CD4-positive, CD25-positive, alpha-beta regulatory T cell (primary cell): ENCODE data around the gene ZNF821. TPM values are rescaled to one million over a fixed set of nuclear protein-coding genes. Genes with fewer than 3 reads are reported as not detected.

Experiments
- ATAC-seq, 2 donors: fragments of 150-1000 bp; cut with Tn5 transposase; one replicate each; pipeline ENCODE4 v1.10.0; 2021; ENCODE audit warnings: low read depth in 2 of 2, moderate number of reproducible peaks in 2 of 2, moderate library complexity in 1 of 2
- DNase-seq, 3 donors: peaks; one replicate each; pipeline versions ENCODE4 v3.0.0 to v3.0.0-alpha.2; 2012 to 2022; ENCODE audit warnings: mixed read lengths in 1 of 3
- H3K27ac ChIP-seq: one replicate; pipeline ENCODE4 v1.7.0; 2013; ENCODE audit warnings: mild to moderate bottlenecking, low read length; ENCODE audit not compliant: insufficient read depth, poor library complexity, severe bottlenecking
- H3K27me3 ChIP-seq: one replicate; pipeline ENCODE4 v1.7.0; 2013; ENCODE audit warnings: low read length; ENCODE audit not compliant: control insufficient read depth, insufficient read depth
- H3K36me3 ChIP-seq: one replicate; pipeline ENCODE4 v1.7.0; 2013; ENCODE audit warnings: mild to moderate bottlenecking, low read length, moderate library complexity; ENCODE audit not compliant: control insufficient read depth, insufficient read depth
- H3K4me1 ChIP-seq: 2 replicates; pipeline ENCODE4 v1.7.0; 2013; ENCODE audit warnings: mild to moderate bottlenecking, low read length; ENCODE audit not compliant: insufficient read depth, control insufficient read depth, poor library complexity, severe bottlenecking
- H3K4me3 ChIP-seq: one replicate; pipeline ENCODE4 v1.7.0; 2013; ENCODE audit warnings: low read depth, mild to moderate bottlenecking, low read length, moderate library complexity
- H3K9me3 ChIP-seq, 2 experiments: 1 replicate in 1 of 2; 2 replicates in 1 of 2; pipeline ENCODE4 v1.7.0; 2013; ENCODE audit warnings: low read length in 2 of 2, mild to moderate bottlenecking in 1 of 2, moderate library complexity in 1 of 2; ENCODE audit not compliant: control insufficient read depth in 2 of 2
- H3K27ac Mint-ChIP-seq, 3 donors: one replicate each; pipeline ENCODE4 v1.8.0; 2020 to 2022; ENCODE audit warnings: mild to moderate bottlenecking in 3 of 3, mixed read lengths in 3 of 3, moderate library complexity in 2 of 3
- H3K27me3 Mint-ChIP-seq: one replicate; pipeline ENCODE4 v1.8.0; 2022; ENCODE audit warnings: mild to moderate bottlenecking, mixed read lengths
- H3K36me3 Mint-ChIP-seq: one replicate; pipeline ENCODE4 v1.8.0; 2020; ENCODE audit warnings: mixed read lengths
- H3K4me1 Mint-ChIP-seq, 4 donors: one replicate each; pipeline ENCODE4 v1.8.0; 2020 to 2022; ENCODE audit warnings: mixed read lengths in 4 of 4, mild to moderate bottlenecking in 1 of 4
- H3K4me3 Mint-ChIP-seq, 4 donors: one replicate each; pipeline ENCODE4 v1.8.0; 2020 to 2022; ENCODE audit warnings: mild to moderate bottlenecking in 4 of 4, mixed read lengths in 4 of 4, moderate library complexity in 3 of 4
- H3K9me3 Mint-ChIP-seq, 7 donors: one replicate each; pipeline ENCODE4 v1.8.0; 2020 to 2022; ENCODE audit warnings: mixed read lengths in 7 of 7, mild to moderate bottlenecking in 3 of 7, moderate library complexity in 2 of 7
- polyA plus RNA-seq, 4 donors: library from polyadenylated mRNA; unstranded; fragments of 300-500 nt; fragmentation: Illumina TruSeq; gene quantifications; one replicate each; pipeline ENCODE4 v1.2.3, GENCODE V29; 2021
- total RNA-seq: library from RNA; stranded (reverse); gene quantifications from one replicate; pipeline ENCODE4 v1.2.3, GENCODE V29; 2022

Gene ZNF821, protein sequence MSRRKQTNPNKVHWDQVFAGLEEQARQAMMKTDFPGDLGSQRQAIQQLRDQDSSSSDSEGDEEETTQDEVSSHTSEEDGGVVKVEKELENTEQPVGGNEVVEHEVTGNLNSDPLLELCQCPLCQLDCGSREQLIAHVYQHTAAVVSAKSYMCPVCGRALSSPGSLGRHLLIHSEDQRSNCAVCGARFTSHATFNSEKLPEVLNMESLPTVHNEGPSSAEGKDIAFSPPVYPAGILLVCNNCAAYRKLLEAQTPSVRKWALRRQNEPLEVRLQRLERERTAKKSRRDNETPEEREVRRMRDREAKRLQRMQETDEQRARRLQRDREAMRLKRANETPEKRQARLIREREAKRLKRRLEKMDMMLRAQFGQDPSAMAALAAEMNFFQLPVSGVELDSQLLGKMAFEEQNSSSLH
- 21.6 TPM for total RNA-seq
- polyA plus RNA-seq: 10 to 100 TPM; 13.3 to 15.5 (median 15.2) TPM

DNA sequence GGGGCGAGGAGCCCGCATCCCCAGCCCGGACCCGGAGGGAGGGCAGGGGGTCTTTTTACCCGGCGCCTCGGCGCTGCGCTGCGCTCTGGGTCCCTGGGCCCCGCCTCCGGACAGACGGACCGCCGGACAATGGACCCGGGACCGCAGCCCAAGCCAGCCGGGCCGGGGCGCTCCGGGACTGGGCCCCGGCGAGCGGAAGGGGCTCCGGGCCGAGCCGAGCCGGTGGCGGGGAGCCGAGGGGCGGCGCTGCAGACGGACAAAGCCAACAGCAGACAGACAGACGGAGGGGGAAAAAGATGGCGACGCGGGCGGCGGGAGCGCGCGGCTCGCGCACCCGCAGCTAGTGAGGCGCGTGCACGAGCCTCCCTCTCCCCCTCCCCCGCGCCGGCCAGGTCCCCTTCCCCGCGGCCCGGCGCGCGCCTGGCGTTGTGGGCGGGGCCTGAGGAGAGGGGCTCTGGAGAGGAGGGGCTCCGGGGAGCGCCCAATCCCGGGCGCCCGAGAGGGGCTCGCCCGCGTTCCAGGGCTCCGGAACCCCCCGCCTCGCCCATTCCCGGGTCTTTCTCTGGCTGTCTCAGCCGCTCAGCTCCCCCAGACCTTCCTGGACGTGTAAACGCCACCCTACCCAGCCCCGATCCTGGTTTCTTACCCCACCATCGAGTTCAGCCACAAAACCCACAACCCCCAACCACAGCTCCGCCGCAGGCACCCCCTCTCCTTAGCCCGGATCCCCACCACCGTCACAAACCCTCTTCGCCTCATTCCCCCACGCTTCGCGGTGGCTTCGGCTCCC, at the start of gene ZNF821:
Gene ZNF821 (minus strand): TSS at position 334 of the 790 bp plus-strand sequence. CDS start 4,236 bp downstream, outside the sequence.
- Histone ChIP-seq H3K27ac (peak within 1 kb of the TSS; percentile 87), H3K36me3 (peaks cover 3% of the 10 kb centered on the region), H3K9me3 (no peaks in the 10 kb centered on the region), H3K4me3 (peak within 1 kb of the TSS; percentile 95), H3K4me1 (peaks cover 51% of the 10 kb centered on the region), H3K27me3 (no peaks in the 10 kb centered on the region)
- Mint-ChIP-seq H3K27ac (peak within 1 kb of the TSS; percentile 93 to 98 (median 96)), H3K9me3 (no peaks in the 10 kb centered on the region), H3K4me3 (peak within 1 kb of the TSS; percentile 94 to 99 (median 95)), H3K36me3 (peaks cover 12% of the 10 kb centered on the region), H3K27me3 (no peaks in the 10 kb centered on the region), H3K4me1 (peaks cover 25 to 52% (median 45%) of the 10 kb centered on the region in 4 donors)
- ATAC-seq (peak; percentile 33 to 35), DNase-seq (peak; percentile 65 to 79 (median 75))

DNA sequence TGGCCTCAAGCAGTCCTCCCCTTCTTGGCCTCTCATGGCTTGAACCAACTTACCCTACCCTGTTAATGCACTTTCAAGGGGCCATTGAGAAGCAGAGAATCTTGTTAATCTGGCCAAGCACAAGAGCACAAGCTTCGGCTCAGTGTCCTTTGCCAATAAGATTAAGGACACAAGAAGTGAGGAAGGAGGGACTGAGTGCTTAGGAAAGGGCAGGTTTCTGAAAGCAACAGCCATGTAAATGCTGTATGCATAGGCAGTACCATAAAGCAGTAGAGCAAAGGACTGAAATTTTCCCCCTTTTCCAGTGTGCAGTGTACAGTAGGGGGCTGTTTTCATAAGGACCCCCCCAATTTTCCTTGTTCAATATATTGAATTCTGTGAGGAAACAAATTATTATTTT, 49.0 kb upstream of the ZNF821 start:
- Mint-ChIP-seq H3K27ac (peak overlapping the region in 2 of 3 donors; percentile 48 to 67), H3K36me3 (peaks cover 5% of the 10 kb centered on the region), H3K4me1 (peaks cover 6 to 12% (median 10%) of the 10 kb centered on the region in 4 donors), H3K9me3 (no peaks in the 10 kb centered on the region), H3K4me3 (no peak overlapping the region), H3K27me3 (peaks cover 5% of the 10 kb centered on the region)
- H3K36me3 ChIP-seq: peaks cover 46% of the 10 kb centered on the region
- no peaks in the 10 kb centered on the region for H3K27me3 ChIP-seq
- no peak for DNase-seq
- no peak overlapping the region for H3K4me3 ChIP-seq
- no peak overlapping the region for H3K27ac ChIP-seq
- no peaks in the 10 kb centered on the region for H3K4me1 ChIP-seq
- no peaks in the 10 kb centered on the region for H3K9me3 ChIP-seq
- no peak for ATAC-seq

DNA sequence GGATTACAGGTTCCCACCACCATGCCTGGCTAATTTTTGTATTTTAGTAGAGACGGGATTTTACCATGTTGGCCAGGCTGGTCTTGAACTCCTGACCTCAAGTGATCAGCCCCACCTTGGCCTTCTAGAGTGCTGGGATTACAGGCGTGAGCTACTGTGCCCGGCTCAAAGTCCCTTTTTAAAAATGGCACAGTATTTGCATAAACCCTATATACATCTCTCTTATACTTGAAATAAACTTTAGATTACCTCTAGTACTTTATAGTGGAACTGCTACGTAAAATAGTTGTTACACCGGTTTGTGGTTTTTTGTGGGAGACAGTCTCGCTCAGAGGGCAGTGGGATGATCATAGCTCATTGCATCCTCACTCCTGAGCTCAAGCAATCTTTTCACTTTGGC, 47.6 kb upstream of the ZNF821 start:
- Histone ChIP-seq H3K9me3 (no peaks in the 10 kb centered on the region), H3K4me1 (no peaks in the 10 kb centered on the region), H3K27me3 (no peaks in the 10 kb centered on the region), H3K4me3 (no peak overlapping the region), H3K27ac (no peak overlapping the region), H3K36me3 (peaks cover 61% of the 10 kb centered on the region)
- peaks cover 0 to 20% (median 9%) of the 10 kb centered on the region in 4 donors for H3K4me1 Mint-ChIP-seq
- no peaks in the 10 kb centered on the region for H3K27me3 Mint-ChIP-seq
- H3K4me3 Mint-ChIP-seq: no peak overlapping the region
- no peak for DNase-seq
- H3K27ac Mint-ChIP-seq: no peak overlapping the region
- H3K36me3 Mint-ChIP-seq: peaks cover 15% of the 10 kb centered on the region
- H3K9me3 Mint-ChIP-seq: no peaks in the 10 kb centered on the region
- no peak for ATAC-seq

DNA sequence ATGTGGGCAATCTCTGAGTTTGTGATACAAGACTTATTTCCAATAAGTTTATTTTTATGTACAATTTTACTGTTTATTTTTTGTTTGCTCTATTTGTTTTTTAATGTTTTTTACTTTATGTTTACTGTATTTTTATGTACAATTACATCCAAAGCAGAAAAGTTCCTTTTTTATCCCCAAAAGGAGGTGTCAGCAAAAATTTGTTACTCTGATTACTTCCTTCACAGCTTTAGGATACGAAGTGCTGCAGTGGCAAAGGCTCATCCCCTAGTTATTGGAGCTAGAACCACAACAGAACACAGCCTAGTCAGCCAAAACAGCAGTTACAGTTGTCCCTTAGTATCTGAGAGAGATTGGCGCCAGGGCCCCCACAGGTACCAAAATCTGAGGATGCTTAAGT, 47.0 kb upstream of the ZNF821 start:
- Histone ChIP-seq H3K27ac (no peak overlapping the region), H3K36me3 (peaks cover 64% of the 10 kb centered on the region), H3K9me3 (no peaks in the 10 kb centered on the region), H3K4me1 (no peaks in the 10 kb centered on the region), H3K4me3 (no peak overlapping the region), H3K27me3 (no peaks in the 10 kb centered on the region)
- ATAC-seq: no peak
- DNase-seq: no peak
- H3K4me3 Mint-ChIP-seq: no peak overlapping the region
- H3K27me3 Mint-ChIP-seq: no peaks in the 10 kb centered on the region
- H3K9me3 Mint-ChIP-seq: no peaks in the 10 kb centered on the region
- peak overlapping the region in 1 of 3 donors; percentile 38 for H3K27ac Mint-ChIP-seq
- H3K4me1 Mint-ChIP-seq: peaks cover 0 to 21% (median 9%) of the 10 kb centered on the region in 4 donors
- H3K36me3 Mint-ChIP-seq: peaks cover 18% of the 10 kb centered on the region

DNA sequence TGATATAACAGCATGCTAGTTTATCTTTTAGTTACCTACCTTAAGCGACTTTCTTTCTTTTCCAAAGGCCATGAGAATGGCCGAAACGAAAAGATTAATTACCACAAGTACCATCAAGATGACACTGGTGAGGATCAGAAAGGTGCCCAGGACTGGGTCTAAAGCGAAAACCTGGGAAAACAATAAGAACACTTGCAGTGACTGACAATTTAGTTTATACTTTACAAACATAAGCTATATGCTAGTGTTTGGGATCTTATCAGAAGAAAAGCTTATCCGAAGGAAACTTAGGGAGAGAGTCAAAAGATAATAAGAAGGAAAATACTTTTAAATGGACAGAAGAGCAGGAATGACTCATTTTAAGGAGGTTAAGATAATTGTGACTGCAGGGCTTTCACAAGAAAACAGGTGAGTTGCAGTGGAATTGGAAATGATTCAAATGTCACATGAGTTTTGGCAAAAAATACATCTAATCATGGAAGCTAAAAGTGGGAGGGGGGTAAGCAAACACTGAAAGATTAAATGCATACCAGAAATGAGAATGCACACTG, 46.1 kb upstream of the ZNF821 start:
- Mint-ChIP-seq H3K4me3 (no peak overlapping the region), H3K27me3 (no peaks in the 10 kb centered on the region), H3K9me3 (no peaks in the 10 kb centered on the region), H3K27ac (peak overlapping the region in 1 of 3 donors; percentile 21), H3K4me1 (peaks cover 0 to 20% (median 8%) of the 10 kb centered on the region in 4 donors), H3K36me3 (peaks cover 18% of the 10 kb centered on the region)
- no peaks in the 10 kb centered on the region for H3K27me3 ChIP-seq
- H3K27ac ChIP-seq: peak overlapping the region; percentile 25
- peaks cover 71% of the 10 kb centered on the region for H3K36me3 ChIP-seq
- no peak for DNase-seq
- ATAC-seq: no peak
- H3K9me3 ChIP-seq: no peaks in the 10 kb centered on the region
- H3K4me1 ChIP-seq: no peaks in the 10 kb centered on the region
- no peak overlapping the region for H3K4me3 ChIP-seq

DNA sequence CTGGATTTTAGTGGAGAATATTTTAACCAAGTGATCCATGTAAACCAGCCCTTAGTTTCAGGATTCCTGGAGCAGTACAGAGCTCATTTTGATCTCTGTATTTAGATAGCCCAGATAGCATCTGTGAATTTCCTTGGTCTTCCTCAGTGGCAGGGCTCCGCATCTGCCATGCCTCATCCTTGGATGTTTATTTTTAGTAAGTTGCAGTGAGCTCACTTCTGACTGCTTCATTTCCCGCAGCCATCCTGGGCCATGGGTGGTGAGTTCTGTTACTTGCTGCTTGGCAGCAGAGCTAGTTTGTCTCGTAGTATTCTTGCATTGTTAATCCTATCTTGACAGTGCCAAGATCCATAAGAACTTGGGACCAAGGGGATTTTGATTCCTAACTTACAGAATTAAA, 45.1 kb upstream of the ZNF821 start:
- DNase-seq (no peak), ATAC-seq (no peak)
- no peaks in the 10 kb centered on the region for H3K4me1 ChIP-seq
- H3K27me3 Mint-ChIP-seq: no peaks in the 10 kb centered on the region
- no peaks in the 10 kb centered on the region for H3K9me3 Mint-ChIP-seq
- no peak overlapping the region for H3K4me3 ChIP-seq
- H3K9me3 ChIP-seq: no peaks in the 10 kb centered on the region
- no peak overlapping the region for H3K27ac ChIP-seq
- H3K4me1 Mint-ChIP-seq: peaks cover 1 to 18% (median 6%) of the 10 kb centered on the region in 4 donors
- no peak overlapping the region for H3K4me3 Mint-ChIP-seq
- peak overlapping the region in 1 of 3 donors; percentile 48 for H3K27ac Mint-ChIP-seq
- H3K36me3 Mint-ChIP-seq: peaks cover 23% of the 10 kb centered on the region
- H3K27me3 ChIP-seq: no peaks in the 10 kb centered on the region
- peaks cover 72% of the 10 kb centered on the region for H3K36me3 ChIP-seq

DNA sequence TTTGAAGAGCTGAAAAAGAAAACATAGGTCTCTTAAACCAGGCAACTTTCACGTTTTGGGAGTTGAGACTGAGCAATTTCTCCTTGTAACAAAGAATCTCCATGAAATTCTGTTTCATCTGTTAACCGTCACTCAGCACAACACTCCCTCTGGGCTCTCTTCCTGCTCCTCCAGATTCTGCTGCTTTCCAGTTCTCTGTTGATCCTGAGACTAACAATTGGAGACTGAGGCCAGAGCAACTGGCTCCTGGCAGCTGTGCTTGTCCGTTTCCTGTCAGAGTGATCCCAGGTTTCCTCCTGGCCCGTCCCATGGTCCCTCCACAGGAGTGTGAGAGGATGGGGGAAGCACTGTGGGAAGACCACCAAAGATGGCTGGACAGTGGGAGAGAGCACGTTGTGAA, 43.8 kb upstream of the ZNF821 start:
- Mint-ChIP-seq H3K4me1 (peaks cover 5 to 24% (median 6%) of the 10 kb centered on the region in 4 donors), H3K27ac (peak overlapping the region; percentile 32 to 76 (median 59)), H3K36me3 (peaks cover 32% of the 10 kb centered on the region), H3K4me3 (no peak overlapping the region), H3K9me3 (no peaks in the 10 kb centered on the region), H3K27me3 (no peaks in the 10 kb centered on the region)
- DNase-seq (no peak), ATAC-seq (no peak)
- H3K27me3 ChIP-seq: no peaks in the 10 kb centered on the region
- peaks cover 77% of the 10 kb centered on the region for H3K36me3 ChIP-seq
- H3K27ac ChIP-seq: no peak overlapping the region
- no peaks in the 10 kb centered on the region for H3K4me1 ChIP-seq
- no peak overlapping the region for H3K4me3 ChIP-seq
- no peaks in the 10 kb centered on the region for H3K9me3 ChIP-seq
